ENCODE results near the gene SMIM32. TPM values are rescaled to one million over a fixed set of nuclear protein-coding genes. Genes with fewer than 3 reads are reported as not detected.
A peak's percentile ranks its signal among the peaks of the same experiment; 100 is the strongest.

The SMIM32 gene
- total and polyA plus RNA-seq, 7 experiments from 2014 or later, result not detected

DNA sequence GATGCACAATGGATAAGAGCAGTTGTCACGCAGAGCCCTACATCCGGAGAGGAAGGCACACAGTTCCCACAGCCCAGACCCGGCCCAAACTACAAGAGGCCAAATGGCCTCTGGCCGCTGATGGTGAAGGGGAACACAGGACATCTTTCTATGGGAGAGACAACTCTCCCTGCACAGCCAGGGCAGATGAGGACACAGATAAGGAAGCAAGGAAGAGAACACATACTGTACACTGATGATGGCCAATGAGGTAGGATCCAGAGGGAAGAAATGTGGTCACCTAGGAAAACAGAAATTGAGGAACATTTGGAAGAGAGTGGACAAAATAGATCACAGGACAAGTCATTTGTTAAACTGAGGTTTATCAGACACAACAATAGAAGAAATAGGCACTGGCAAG, 28.4 kb upstream of the SMIM32 start:
- CTCF ChIA-PET, result no interaction called here
- peaks cover 2 to 8% (median 4%) of the 10 kb centered on the region in 5 donors for H3K27me3 Mint-ChIP-seq
- POLR2A ChIA-PET, result no interaction called here
- Histone ChIP-seq H3K9me3 (ENCODE audit: control insufficient read depth in 2 of 3, low read length in 3 of 3) (peaks cover 0 to 5% (median 0%) of the 10 kb centered on the region in 3 experiments), H3K4me1 (ENCODE audit: control insufficient read depth in 2 of 2, insufficient read depth in 2 of 2, low read length in 2 of 2) (no peaks in the 10 kb centered on the region), H3K36me3 (ENCODE audit: control insufficient read depth in 2 of 3, insufficient read depth in 3 of 3, low read length in 3 of 3) (no peaks in the 10 kb centered on the region), H3K27ac (ENCODE audit: low read depth, low read length) (no peak overlapping the region), H3K27me3 (ENCODE audit: control insufficient read depth in 2 of 2, insufficient read depth in 2 of 2, low read length in 2 of 2) (no peaks in the 10 kb centered on the region), H3K4me3 (ENCODE audit: low read length) (no peak overlapping the region)
- intact Hi-C loops (cut with micrococcal nuclease), result no loop called here
- H3K36me3 Mint-ChIP-seq, result peaks cover 0 to 9% (median 3%) of the 10 kb centered on the region in 5 donors
- no peaks in the 10 kb centered on the region for H3K4me1 Mint-ChIP-seq
- ATAC-seq (no peak), DNase-seq (no peak)
- no peak overlapping the region for H3K4me3 Mint-ChIP-seq
- peak overlapping the region in 1 of 9 donors; percentile 18 for H3K27ac Mint-ChIP-seq
- peaks cover 5 to 42% (median 12%) of the 10 kb centered on the region in 11 donors for H3K9me3 Mint-ChIP-seq

GRCh38 chr5:136216230-136216629, 23.3 kb upstream of the SMIM32 start:
- ChIA-PET CTCF (no interaction called here), POLR2A (no interaction called here)
- intact Hi-C loops (cut with micrococcal nuclease), result no loop called here
- no peaks in the 10 kb centered on the region for H3K4me1 ChIP-seq (ENCODE audit: control insufficient read depth in 2 of 2, insufficient read depth in 2 of 2, low read length in 2 of 2)
- DNase-seq (no peak), ATAC-seq (no peak)
- H3K9me3 Mint-ChIP-seq, result peaks cover 0 to 25% (median 5%) of the 10 kb centered on the region in 11 donors
- no peak overlapping the region for H3K27ac ChIP-seq (ENCODE audit: low read depth, low read length)
- H3K4me1 Mint-ChIP-seq, result no peaks in the 10 kb centered on the region
- H3K27ac Mint-ChIP-seq, result no peak overlapping the region
- no peak overlapping the region for H3K4me3 Mint-ChIP-seq
- H3K36me3 Mint-ChIP-seq, result peaks cover 0 to 5% (median 2%) of the 10 kb centered on the region in 5 donors
- H3K36me3 ChIP-seq (ENCODE audit: control insufficient read depth in 2 of 3, insufficient read depth in 3 of 3, low read length in 3 of 3), result no peaks in the 10 kb centered on the region
- H3K4me3 ChIP-seq (ENCODE audit: low read length), result no peak overlapping the region
- no peaks in the 10 kb centered on the region for H3K27me3 ChIP-seq (ENCODE audit: control insufficient read depth in 2 of 2, insufficient read depth in 2 of 2, low read length in 2 of 2)
- H3K27me3 Mint-ChIP-seq, result peaks cover 2 to 21% (median 11%) of the 10 kb centered on the region in 5 donors
- H3K9me3 ChIP-seq (ENCODE audit: control insufficient read depth in 2 of 3, low read length in 3 of 3), result no peaks in the 10 kb centered on the region

- H3K4me3 ChIP-seq (ENCODE audit: low read length), result no peak overlapping the region
- no peaks in the 10 kb centered on the region for H3K4me1 ChIP-seq (ENCODE audit: control insufficient read depth in 2 of 2, insufficient read depth in 2 of 2, low read length in 2 of 2)
- ChIA-PET POLR2A (no interaction called here), CTCF (no interaction called here)
- H3K36me3 Mint-ChIP-seq, result peaks cover 0 to 4% (median 0%) of the 10 kb centered on the region in 5 donors
- H3K27me3 ChIP-seq (ENCODE audit: control insufficient read depth in 2 of 2, insufficient read depth in 2 of 2, low read length in 2 of 2), result no peaks in the 10 kb centered on the region
- H3K4me1 Mint-ChIP-seq, result no peaks in the 10 kb centered on the region
- peaks cover 0 to 21% (median 3%) of the 10 kb centered on the region in 11 donors for H3K9me3 Mint-ChIP-seq
- H3K36me3 ChIP-seq (ENCODE audit: control insufficient read depth in 2 of 3, insufficient read depth in 3 of 3, low read length in 3 of 3), result no peaks in the 10 kb centered on the region
- intact Hi-C loops (cut with micrococcal nuclease), result no loop called here
- peaks cover 2 to 19% (median 12%) of the 10 kb centered on the region in 5 donors for H3K27me3 Mint-ChIP-seq
- no peak overlapping the region for H3K27ac ChIP-seq (ENCODE audit: low read depth, low read length)
- ATAC-seq, result no peak
- no peak for DNase-seq
- H3K9me3 ChIP-seq (ENCODE audit: control insufficient read depth in 2 of 3, low read length in 3 of 3), result no peaks in the 10 kb centered on the region
- H3K4me3 Mint-ChIP-seq, result no peak overlapping the region
- no peak overlapping the region for H3K27ac Mint-ChIP-seq
Observed at GRCh38 chr5:136215812-136216211, 22.9 kb upstream of the SMIM32 start.

DNA sequence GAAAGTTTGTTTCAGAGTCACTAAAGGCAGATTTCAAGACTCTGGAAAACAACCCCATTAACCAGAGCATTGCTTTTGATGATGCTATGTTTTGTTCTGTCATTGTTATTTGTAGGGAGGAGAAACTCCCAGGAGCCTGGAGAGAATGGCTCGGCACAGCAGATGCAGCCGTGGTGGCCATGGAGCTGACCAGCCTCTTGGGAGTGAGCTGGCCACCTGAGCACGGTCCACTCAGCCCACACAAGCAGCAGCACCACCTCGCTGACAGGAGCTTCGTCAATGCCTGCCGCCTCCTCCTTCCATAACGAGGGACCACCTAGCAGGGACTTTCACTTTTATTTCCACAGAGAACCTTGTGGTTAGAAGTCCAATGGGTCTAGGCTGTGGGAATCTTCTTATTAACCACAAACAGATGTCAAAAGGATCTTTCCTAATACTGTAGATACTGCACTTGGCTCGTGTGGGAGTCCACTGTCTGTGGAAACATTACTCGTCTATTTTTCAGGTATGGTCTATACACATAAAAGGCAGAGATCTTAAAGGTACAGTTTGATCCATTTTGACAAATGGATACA, 21.0 kb upstream of the SMIM32 start:
- ATAC-seq (no peak), DNase-seq (no peak)
- intact Hi-C loops (cut with micrococcal nuclease), result no loop called here
- Mint-ChIP-seq H3K27ac (no peak overlapping the region), H3K27me3 (peaks cover 2 to 24% (median 17%) of the 10 kb centered on the region in 5 donors), H3K36me3 (no peaks in the 10 kb centered on the region), H3K4me1 (no peaks in the 10 kb centered on the region), H3K9me3 (peaks cover 0 to 7% (median 0%) of the 10 kb centered on the region in 11 donors), H3K4me3 (no peak overlapping the region)
- no peaks in the 10 kb centered on the region for H3K9me3 ChIP-seq (ENCODE audit: control insufficient read depth in 2 of 3, low read length in 3 of 3)
- no peaks in the 10 kb centered on the region for H3K36me3 ChIP-seq (ENCODE audit: control insufficient read depth in 2 of 3, insufficient read depth in 3 of 3, low read length in 3 of 3)
- H3K4me1 ChIP-seq (ENCODE audit: control insufficient read depth in 2 of 2, insufficient read depth in 2 of 2, low read length in 2 of 2), result no peaks in the 10 kb centered on the region
- H3K27me3 ChIP-seq (ENCODE audit: control insufficient read depth in 2 of 2, insufficient read depth in 2 of 2, low read length in 2 of 2), result no peaks in the 10 kb centered on the region
- ChIA-PET POLR2A (no interaction called here), CTCF (no interaction called here)
- H3K4me3 ChIP-seq (ENCODE audit: low read length), result no peak overlapping the region
- H3K27ac ChIP-seq (ENCODE audit: low read depth, low read length), result no peak overlapping the region

DNA sequence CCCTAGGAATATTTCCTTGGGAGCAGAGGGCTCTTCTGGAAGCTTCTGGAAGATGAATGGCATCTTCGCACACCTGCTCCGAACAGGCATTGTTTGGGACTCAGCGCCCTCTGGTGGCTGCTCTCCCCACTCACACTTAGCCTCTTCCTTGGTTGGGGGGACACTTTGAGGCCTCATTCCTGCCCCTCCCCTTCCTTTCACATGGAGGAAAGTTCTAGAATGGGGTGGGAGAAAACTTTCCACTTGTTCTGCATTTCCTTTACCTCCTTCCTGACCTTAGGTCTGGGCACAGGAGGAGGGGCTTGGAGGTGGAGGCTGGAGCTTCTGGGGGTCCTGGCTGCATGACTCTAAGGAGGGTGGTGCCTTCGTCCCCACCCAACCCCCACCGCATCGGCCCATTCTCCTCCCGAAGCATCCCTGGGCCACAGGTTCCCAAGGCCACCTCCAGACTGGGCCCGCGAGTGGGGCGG, 19.3 kb upstream of the SMIM32 start:
- H3K27ac ChIP-seq (ENCODE audit: low read depth, low read length), result no peak overlapping the region
- intact Hi-C loops (cut with micrococcal nuclease), result loop anchor here in 1 of 2 donors (1.0 kb wide), 2 partner anchors 267 to 325 kb away; no protein-coding TSS in a partner anchor
- Mint-ChIP-seq H3K36me3 (no peaks in the 10 kb centered on the region), H3K27ac (no peak overlapping the region), H3K9me3 (no peaks in the 10 kb centered on the region), H3K4me3 (no peak overlapping the region), H3K27me3 (peaks cover 2 to 35% (median 18%) of the 10 kb centered on the region in 5 donors), H3K4me1 (no peaks in the 10 kb centered on the region)
- H3K4me1 ChIP-seq (ENCODE audit: control insufficient read depth in 2 of 2, insufficient read depth in 2 of 2, low read length in 2 of 2), result no peaks in the 10 kb centered on the region
- DNase-seq (peak in 5 of 9 donors; percentile 5 to 47 (median 17)), ATAC-seq (no peak)
- no peaks in the 10 kb centered on the region for H3K36me3 ChIP-seq (ENCODE audit: control insufficient read depth in 2 of 3, insufficient read depth in 3 of 3, low read length in 3 of 3)
- H3K27me3 ChIP-seq (ENCODE audit: control insufficient read depth in 2 of 2, insufficient read depth in 2 of 2, low read length in 2 of 2), result no peaks in the 10 kb centered on the region
- POLR2A ChIA-PET, result no interaction called here
- H3K4me3 ChIP-seq (ENCODE audit: low read length), result no peak overlapping the region
- CTCF ChIA-PET, result no interaction called here
- H3K9me3 ChIP-seq (ENCODE audit: control insufficient read depth in 2 of 3, low read length in 3 of 3), result no peaks in the 10 kb centered on the region

- H3K27me3 ChIP-seq (ENCODE audit: control insufficient read depth in 2 of 2, insufficient read depth in 2 of 2, low read length in 2 of 2), result no peaks in the 10 kb centered on the region
- no peak overlapping the region for H3K27ac ChIP-seq (ENCODE audit: low read depth, low read length)
- Mint-ChIP-seq H3K27ac (no peak overlapping the region), H3K4me1 (no peaks in the 10 kb centered on the region), H3K36me3 (no peaks in the 10 kb centered on the region), H3K4me3 (no peak overlapping the region), H3K9me3 (no peaks in the 10 kb centered on the region), H3K27me3 (peaks cover 2 to 35% (median 18%) of the 10 kb centered on the region in 5 donors)
- ChIA-PET POLR2A (no interaction called here), CTCF (no interaction called here)
- intact Hi-C loops (cut with micrococcal nuclease), result loop anchor here in 1 of 2 donors (1.0 kb wide), 2 partner anchors 266 to 324 kb away; no protein-coding TSS in a partner anchor
- no peaks in the 10 kb centered on the region for H3K36me3 ChIP-seq (ENCODE audit: control insufficient read depth in 2 of 3, insufficient read depth in 3 of 3, low read length in 3 of 3)
- no peak for DNase-seq
- no peak overlapping the region for H3K4me3 ChIP-seq (ENCODE audit: low read length)
- ATAC-seq, result no peak
- H3K9me3 ChIP-seq (ENCODE audit: control insufficient read depth in 2 of 3, low read length in 3 of 3), result no peaks in the 10 kb centered on the region
- no peaks in the 10 kb centered on the region for H3K4me1 ChIP-seq (ENCODE audit: control insufficient read depth in 2 of 2, insufficient read depth in 2 of 2, low read length in 2 of 2)
Observed at GRCh38 chr5:136211282-136212040, 18.5 kb upstream of the SMIM32 start.

Measured in naive thymus-derived CD4-positive, alpha-beta T cell (primary cell).